GM12878 (cell line): ENCODE measurements around the gene WHRN. TPM values are rescaled to one million over a fixed set of nuclear protein-coding genes. Genes with fewer than 3 reads are reported as not detected.

Source experiments
- CBX3 ChIP-seq: fragments of 200-600 bp; sonication (generic); IDR thresholded peaks from 2 replicates; pipeline ENCODE4 v1.6.1; 2016; ENCODE audit warnings: low read depth, borderline replicate concordance
- GATAD2B ChIP-seq: fragments of 450-650 bp; conservative IDR thresholded peaks from 2 replicates; pipeline ENCODE4 v1.6.1; 2017; ENCODE audit warnings: low read depth, mild to moderate bottlenecking, moderate library complexity
- HDGF ChIP-seq: fragments of 450-650 bp; IDR thresholded peaks from 2 replicates; pipeline ENCODE4 v1.6.1; 2016; ENCODE audit warnings: antibody characterized with exemption
- KDM1A ChIP-seq: fragments of 200-600 bp; sonication (generic); IDR thresholded peaks from 2 replicates; pipeline ENCODE4 v1.6.1; 2016; ENCODE audit warnings: borderline replicate concordance
- NRF1 ChIP-seq: conservative IDR thresholded peaks from 2 replicates; pipeline ENCODE4 v1.6.1; 2011; ENCODE audit warnings: mild to moderate bottlenecking, low read depth, low read length, improper control_type of control experiment
- SKIL ChIP-seq: fragments of 450-650 bp; IDR thresholded peaks from 2 replicates; pipeline ENCODE4 v1.6.1; 2017; ENCODE audit warnings: mild to moderate bottlenecking, low read depth, inconsistent platforms; ENCODE audit not compliant: poor library complexity, severe bottlenecking
- SMAD1 ChIP-seq: fragments of 450-650 bp; IDR thresholded peaks from 2 replicates; pipeline ENCODE4 v1.6.1; 2018; ENCODE audit warnings: mild to moderate bottlenecking, low read depth; ENCODE audit not compliant: partially characterized antibody
- SUZ12 ChIP-seq: fragments of 200-600 bp; sonication (generic); IDR thresholded peaks from one replicate; pipeline ENCODE4 v1.6.1; 2018; ENCODE audit warnings: antibody characterized with exemption, mild to moderate bottlenecking; ENCODE audit not compliant: unreplicated experiment
- TAF1 ChIP-seq: IDR thresholded peaks from 2 replicates; pipeline ENCODE4 v1.6.1; 2011; ENCODE audit warnings: mild to moderate bottlenecking, low read depth, low read length, borderline replicate concordance
- TCF12 ChIP-seq: IDR thresholded peaks from 2 replicates; pipeline ENCODE4 v1.6.1; 2011; ENCODE audit warnings: low read depth, mild to moderate bottlenecking, low read length
- TCF7 ChIP-seq: IDR thresholded peaks from 2 replicates; pipeline ENCODE4 v1.6.1; 2014; ENCODE audit warnings: antibody characterized with exemption, borderline replicate concordance
- polyA plus RNA-seq, 11 experiments: library from polyadenylated mRNA; depleted of rRNA in 4 of 11; unstranded in 6 of 11; stranded (reverse) in 5 of 11; fragments of >200 nt; fragmentation: Nextera tagmentation in 4 of 11; fragmentation: Illumina TruSeq in 1 of 11; extraction: Ambion mirVana in 4 of 11; extraction: Trizol in 1 of 11; gene quantifications; 1 replicate in 1 of 11; 2 replicates in 10 of 11; pipeline versions ENCODE4 v1.2.1 to v1.2.3, GENCODE V29; 2011 to 2016; ENCODE audit warnings: inconsistent platforms in 2 of 11, missing spikeins in 2 of 11, low read depth in 1 of 11
- total RNA-seq, 4 experiments: library from RNA; depleted of rRNA in 3 of 4; stranded (reverse); fragments of >200 nt in 3 of 4; fragmentation: Illumina TruSeq in 1 of 4; extraction: Trizol in 1 of 4; gene quantifications; 2 replicates each; pipeline versions ENCODE4 v1.2.1 to v1.2.3, GENCODE V29; 2013 to 2021
- TF ChIP-seq, protein P1 (sequence below): fragments of 450-650 bp; IDR thresholded peaks from 2 replicates; pipeline ENCODE4 v1.6.1; 2018; ENCODE audit warnings: mild to moderate bottlenecking, low read depth, moderate library complexity; ENCODE audit not compliant: partially characterized antibody
- TF ChIP-seq, protein P2 (sequence below): fragments of 450-650 bp; IDR thresholded peaks from 2 replicates; pipeline ENCODE4 v1.6.1; 2016; ENCODE audit warnings: mild to moderate bottlenecking
- TF ChIP-seq, protein P3 (sequence below): fragments of 450-650 bp; conservative IDR thresholded peaks from 2 replicates; pipeline ENCODE4 v1.6.1; 2017; ENCODE audit warnings: mild to moderate bottlenecking, moderate library complexity
- TF ChIP-seq, protein P4 (sequence below): fragments of 450-650 bp; formaldehyde crosslinking; IDR thresholded peaks from 2 replicates; pipeline ENCODE4 v1.5.0; 2022; ENCODE audit warnings: mild to moderate bottlenecking, missing genetic modification characterization

Gene WHRN
- total and polyA plus RNA-seq, 10 of the 15 experiments (the other 5 are each of a cell fraction or from before 2014, with no cell fraction given): 0.04 to 18.2 (median 0.68) TPM; not detected in 1

DNA sequence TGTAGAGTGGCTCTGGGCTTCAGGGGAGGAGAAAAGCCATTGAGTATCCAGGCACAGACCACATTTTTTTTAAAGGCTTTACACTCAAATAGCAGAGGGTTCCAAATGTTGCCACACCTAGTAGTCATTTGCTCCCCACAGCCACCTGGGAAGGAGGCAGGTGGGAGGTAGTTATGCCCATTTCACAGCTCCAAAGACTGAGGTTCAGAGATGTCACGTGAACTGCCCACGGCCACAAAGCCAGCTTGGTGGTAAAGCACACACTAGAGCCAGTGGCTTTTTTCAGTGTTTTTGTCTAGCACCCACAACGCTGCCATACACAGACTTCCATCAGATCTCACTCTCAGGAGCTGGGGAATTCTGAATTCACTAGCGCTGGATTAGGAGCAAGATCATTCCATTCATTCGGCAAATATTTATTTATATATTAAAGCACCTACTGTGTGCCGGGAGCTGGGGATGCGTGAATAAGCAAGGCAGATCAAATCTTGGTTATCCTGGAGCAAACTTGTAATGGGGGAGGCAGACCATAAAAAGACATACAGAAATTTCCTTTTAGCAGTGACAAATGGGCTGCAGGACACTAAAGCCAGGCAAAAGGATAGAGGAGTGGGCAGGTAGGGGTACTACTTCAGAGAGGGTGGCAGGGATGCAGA is 7.4 kb downstream of the WHRN start (continued):
- TF ChIP-seq SKIL: no peak
- TF ChIP-seq SUZ12: no peak
- TF ChIP-seq TCF7: no peak
- TF ChIP-seq KDM1A: no peak
- TF ChIP-seq TAF1: no peak
- TF ChIP-seq, protein P1, sequence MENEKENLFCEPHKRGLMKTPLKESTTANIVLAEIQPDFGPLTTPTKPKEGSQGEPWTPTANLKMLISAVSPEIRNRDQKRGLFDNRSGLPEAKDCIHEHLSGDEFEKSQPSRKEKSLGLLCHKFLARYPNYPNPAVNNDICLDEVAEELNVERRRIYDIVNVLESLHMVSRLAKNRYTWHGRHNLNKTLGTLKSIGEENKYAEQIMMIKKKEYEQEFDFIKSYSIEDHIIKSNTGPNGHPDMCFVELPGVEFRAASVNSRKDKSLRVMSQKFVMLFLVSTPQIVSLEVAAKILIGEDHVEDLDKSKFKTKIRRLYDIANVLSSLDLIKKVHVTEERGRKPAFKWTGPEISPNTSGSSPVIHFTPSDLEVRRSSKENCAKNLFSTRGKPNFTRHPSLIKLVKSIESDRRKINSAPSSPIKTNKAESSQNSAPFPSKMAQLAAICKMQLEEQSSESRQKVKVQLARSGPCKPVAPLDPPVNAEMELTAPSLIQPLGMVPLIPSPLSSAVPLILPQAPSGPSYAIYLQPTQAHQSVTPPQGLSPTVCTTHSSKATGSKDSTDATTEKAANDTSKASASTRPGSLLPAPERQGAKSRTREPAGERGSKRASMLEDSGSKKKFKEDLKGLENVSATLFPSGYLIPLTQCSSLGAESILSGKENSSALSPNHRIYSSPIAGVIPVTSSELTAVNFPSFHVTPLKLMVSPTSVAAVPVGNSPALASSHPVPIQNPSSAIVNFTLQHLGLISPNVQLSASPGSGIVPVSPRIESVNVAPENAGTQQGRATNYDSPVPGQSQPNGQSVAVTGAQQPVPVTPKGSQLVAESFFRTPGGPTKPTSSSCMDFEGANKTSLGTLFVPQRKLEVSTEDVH: no peak
- TF ChIP-seq TCF12: no peak
- no peak for TF ChIP-seq HDGF
- TF ChIP-seq, protein P2, sequence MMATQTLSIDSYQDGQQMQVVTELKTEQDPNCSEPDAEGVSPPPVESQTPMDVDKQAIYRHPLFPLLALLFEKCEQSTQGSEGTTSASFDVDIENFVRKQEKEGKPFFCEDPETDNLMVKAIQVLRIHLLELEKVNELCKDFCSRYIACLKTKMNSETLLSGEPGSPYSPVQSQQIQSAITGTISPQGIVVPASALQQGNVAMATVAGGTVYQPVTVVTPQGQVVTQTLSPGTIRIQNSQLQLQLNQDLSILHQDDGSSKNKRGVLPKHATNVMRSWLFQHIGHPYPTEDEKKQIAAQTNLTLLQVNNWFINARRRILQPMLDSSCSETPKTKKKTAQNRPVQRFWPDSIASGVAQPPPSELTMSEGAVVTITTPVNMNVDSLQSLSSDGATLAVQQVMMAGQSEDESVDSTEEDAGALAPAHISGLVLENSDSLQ: no peak
- TF ChIP-seq, protein P3, sequence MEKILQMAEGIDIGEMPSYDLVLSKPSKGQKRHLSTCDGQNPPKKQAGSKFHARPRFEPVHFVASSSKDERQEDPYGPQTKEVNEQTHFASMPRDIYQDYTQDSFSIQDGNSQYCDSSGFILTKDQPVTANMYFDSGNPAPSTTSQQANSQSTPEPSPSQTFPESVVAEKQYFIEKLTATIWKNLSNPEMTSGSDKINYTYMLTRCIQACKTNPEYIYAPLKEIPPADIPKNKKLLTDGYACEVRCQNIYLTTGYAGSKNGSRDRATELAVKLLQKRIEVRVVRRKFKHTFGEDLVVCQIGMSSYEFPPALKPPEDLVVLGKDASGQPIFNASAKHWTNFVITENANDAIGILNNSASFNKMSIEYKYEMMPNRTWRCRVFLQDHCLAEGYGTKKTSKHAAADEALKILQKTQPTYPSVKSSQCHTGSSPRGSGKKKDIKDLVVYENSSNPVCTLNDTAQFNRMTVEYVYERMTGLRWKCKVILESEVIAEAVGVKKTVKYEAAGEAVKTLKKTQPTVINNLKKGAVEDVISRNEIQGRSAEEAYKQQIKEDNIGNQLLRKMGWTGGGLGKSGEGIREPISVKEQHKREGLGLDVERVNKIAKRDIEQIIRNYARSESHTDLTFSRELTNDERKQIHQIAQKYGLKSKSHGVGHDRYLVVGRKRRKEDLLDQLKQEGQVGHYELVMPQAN: 0 out of 2 replicates have a peak, but pooled peaks have one; percentile 36
- TF ChIP-seq, protein P4, sequence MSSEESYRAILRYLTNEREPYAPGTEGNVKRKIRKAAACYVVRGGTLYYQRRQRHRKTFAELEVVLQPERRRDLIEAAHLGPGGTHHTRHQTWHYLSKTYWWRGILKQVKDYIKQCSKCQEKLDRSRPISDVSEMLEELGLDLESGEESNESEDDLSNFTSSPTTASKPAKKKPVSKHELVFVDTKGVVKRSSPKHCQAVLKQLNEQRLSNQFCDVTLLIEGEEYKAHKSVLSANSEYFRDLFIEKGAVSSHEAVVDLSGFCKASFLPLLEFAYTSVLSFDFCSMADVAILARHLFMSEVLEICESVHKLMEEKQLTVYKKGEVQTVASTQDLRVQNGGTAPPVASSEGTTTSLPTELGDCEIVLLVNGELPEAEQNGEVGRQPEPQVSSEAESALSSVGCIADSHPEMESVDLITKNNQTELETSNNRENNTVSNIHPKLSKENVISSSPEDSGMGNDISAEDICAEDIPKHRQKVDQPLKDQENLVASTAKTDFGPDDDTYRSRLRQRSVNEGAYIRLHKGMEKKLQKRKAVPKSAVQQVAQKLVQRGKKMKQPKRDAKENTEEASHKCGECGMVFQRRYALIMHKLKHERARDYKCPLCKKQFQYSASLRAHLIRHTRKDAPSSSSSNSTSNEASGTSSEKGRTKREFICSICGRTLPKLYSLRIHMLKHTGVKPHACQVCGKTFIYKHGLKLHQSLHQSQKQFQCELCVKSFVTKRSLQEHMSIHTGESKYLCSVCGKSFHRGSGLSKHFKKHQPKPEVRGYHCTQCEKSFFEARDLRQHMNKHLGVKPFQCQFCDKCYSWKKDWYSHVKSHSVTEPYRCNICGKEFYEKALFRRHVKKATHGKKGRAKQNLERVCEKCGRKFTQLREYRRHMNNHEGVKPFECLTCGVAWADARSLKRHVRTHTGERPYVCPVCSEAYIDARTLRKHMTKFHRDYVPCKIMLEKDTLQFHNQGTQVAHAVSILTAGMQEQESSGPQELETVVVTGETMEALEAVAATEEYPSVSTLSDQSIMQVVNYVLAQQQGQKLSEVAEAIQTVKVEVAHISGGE (CRISPR knock-in tag): no peak
- TF ChIP-seq SMAD1: no peak
- TF ChIP-seq GATAD2B: 0 out of 2 replicates have a peak, but pooled peaks have one; percentile 22
- no peak for TF ChIP-seq CBX3
- no peak for TF ChIP-seq NRF1
